ENCODE measurements around the gene PEX12.
"Not testable (repeated sequence)": the region's sequence is repeated elsewhere in the genome, so short reads cannot be mapped to it uniquely, and the experiment has no call there.

PEX12 gene

DNA sequence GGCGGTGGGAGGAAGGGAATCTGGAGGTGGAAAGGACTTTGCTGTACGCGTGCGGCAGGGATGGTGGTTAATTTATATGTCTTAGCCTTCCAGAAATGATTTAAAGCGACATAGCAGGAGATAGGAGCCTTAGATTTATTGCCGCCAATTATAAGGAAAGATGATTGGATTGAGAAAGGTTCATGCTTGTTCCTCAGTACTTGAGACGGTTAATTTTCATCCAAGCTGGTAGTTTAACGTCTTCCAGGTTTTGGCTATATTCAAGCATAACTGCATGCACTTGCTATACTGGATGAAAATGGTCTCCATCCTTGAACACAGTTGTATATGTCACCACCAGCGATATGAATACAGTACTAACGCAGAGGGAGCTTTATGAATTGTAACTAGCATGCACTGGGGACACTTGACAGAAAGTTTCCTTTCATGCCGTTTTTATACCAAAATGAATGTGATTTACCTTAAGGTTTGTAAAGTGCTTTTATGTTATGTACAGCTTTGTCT lies 610 bp upstream of the PEX12 start:
- no peak for DNase-seq (ENCODE audit: low read depth in 2 of 2)

DNA sequence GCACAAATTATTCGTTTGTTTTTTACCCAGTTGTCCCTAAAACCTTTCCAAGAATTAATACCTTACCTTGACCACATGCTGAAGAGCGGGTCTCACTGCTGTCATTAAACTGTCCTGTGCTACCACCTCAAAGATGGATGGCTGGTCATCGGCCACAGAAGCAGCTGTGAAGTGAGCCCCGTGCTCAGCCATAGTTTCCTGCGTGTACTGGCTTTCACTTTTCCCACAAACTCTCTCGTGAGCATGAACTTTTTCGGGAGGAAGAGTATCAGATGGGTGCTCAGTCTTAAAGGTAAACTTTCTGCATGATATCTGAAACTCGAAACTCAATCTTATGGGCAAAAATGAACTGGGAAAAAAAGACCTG lies 558 bp downstream of the PEX12 start:
- no peak for DNase-seq (ENCODE audit: low read depth in 2 of 2)

DNA sequence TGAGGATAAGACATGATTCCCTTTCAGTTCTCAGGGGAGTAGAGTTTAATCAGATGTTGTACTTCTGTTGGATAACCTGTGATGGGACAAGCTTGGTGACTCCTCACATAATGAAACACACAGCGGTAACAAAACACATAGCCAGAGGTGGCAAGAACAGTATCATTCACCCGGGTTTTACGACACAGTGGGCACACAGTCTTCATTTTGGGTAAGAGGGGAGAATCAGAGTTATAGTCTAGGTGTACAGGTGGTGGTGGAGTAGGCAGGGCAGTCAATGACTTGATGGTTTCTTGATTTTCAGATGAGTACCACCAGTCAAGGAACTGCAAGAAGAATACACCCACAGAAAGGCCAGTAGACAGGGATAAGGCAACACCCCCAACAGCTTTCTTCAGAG lies 2.6 kb downstream of the PEX12 start:
- no peak for DNase-seq (ENCODE audit: low read depth in 2 of 2)

DNA sequence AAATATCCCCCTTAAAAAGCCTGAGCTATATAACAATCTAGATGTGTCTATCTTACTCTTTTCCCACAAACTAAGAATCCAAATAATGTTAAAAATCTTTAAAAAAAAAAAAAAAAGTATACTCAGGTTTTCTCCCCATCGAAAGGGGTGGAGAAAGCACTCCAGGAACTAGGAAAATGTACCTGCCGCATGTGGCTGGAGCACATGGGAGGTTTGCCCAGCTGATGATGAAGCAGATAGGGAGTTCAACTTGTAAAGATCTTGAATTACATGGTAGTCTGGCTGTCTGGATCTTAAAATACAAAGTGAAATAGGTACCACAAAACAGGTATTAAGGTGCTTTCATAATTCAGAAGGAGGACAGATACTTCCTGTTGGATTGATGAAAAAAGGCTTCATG lies 9.0 kb downstream of the PEX12 start:
- no peak for DNase-seq (ENCODE audit: low read depth in 2 of 2)

DNA sequence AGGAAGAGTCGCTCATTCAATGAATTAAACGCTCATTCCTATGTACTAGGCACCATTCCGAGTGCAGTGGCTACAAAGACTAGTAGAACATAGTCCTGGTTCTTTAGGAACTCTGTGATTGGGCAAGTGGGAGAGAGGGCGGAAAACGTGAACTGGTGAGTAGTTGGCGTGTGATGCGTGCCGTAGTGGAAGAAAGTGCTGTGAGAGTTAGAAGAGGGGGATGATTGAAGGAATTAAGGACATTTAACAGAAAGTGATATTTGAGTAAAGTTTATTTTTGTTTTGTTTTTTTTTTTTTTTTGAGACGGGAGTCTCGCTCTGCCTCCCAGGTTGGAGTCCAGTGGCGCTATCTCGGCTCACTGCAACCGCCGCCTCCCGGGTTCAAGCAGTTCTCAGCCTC lies 9.8 kb downstream of the PEX12 start:
- no peak for DNase-seq (ENCODE audit: low read depth in 2 of 2)

DNA sequence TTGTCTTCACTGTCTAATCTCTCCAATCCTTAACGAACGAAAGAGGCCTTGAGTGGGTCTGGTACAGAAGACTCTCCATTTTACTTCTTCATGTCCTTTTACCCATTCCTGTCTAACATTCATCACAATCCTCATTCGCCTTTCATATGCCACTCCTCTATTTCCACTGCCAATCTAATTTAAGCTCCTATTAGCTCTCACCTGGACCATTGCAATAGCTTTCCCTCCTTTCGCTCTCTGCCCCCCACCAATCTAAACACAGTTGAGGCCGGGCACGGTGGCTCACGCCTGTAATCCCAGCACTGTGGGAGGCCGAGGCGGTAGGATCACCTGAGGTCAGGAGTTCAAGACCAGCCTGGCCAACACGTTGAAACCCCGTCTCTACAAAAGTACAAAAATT lies 11.4 kb downstream of the PEX12 start:
- DNase-seq (ENCODE audit: low read depth in 2 of 2), result no peak

DNA sequence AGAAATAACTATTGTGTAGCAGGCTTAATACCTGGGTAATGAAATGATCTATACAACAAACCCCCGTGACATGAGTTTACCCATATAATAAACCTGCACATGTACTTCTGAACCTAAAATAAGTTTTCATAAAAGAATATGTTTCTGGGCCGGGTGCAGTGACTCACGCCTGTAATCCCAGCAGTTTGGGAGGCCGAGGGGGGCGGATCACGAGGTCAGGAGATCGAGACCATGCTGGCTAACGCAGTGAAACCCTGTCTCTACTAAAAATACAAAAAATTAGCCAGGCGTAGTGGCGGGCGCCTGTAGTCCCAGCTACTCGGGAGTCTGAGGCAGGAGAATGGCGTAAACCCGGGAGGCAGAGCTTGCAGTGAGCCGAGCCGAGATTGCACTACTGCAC lies 15.2 kb downstream of the PEX12 start:
- DNase-seq (ENCODE audit: low read depth in 2 of 2), result not testable (repeated sequence)

DNA sequence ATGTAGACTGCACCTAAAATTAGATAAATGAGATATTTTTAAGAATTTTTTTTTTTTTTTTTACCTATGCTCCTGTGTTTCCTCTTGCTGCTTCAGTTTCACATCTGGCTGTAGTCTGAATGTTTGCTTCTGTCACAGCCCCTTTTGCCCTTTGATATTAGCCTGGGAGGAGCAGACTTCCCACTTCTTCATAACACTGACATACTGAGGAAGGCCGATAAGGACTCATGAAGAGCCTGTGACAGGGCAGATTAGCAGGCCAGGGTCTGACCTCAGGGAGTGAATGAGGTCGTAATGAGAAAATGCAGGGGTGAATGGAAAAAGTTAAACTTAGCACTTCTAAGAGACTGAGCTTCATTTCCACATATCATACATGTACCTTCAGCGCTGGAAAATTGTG lies 17.7 kb downstream of the PEX12 start, which contains the start of gene SLFN14:
Gene SLFN14, minus strand, starts transcription at position 117 of the 400 bp plus-strand sequence. CDS start 2,757 bp downstream, outside the sequence.
- DNase-seq (ENCODE audit: low read depth in 2 of 2), result no peak

DNA sequence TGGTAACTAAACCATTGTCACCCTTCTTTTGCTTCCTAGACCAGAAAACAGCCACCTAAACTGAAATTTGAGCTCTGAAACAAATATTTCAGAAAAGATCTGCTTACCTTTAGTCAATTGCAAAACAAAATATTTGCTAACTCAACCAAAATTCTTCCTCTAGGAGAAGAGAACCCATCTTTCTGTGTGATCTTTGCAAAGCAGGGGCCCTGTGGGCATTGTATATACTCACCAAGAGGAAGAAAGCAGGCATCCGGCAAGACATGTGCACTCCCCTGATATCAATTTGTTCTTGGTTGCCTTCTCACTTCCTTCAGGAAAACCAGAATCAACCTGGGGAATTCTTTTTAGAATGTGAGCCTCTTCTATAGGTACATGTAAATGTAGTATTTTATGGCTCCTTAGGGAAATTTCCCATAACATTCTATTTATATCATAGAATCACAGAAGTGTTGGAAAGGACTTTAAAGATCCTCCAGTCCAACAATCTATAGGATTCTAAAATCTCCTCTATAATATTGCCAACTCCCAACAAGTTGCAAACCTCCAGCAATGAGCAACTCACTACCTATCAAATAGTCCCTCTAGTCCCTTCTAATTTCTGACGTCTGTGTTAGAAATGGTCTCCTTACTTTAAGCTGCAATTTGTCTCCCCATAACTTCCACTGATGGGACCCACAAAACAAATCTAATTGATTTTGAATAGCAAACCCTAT lies 18.7 kb downstream of the PEX12 start:
- no peak for DNase-seq (ENCODE audit: low read depth in 2 of 2)

DNA sequence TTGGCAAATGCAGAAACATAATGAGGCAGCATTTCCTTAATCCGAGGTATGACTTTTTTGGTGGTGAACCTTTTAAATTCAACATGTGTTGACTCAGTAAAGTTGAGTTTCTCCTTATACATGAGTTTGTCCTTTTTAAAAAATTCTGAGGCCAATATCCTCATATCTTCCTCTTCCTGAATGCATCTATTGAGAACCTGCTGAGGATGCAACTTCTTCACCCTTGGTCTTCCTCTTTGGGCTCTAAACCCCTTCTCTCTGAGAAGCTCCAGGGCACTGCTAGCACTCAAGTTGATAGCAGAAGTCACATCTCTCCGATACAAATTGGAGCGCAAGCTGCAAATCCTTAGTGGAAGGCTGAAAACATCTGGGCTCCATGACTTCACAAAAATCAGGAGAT lies 21.0 kb downstream of the PEX12 start:
- no peak for DNase-seq (ENCODE audit: low read depth in 2 of 2)

DNA sequence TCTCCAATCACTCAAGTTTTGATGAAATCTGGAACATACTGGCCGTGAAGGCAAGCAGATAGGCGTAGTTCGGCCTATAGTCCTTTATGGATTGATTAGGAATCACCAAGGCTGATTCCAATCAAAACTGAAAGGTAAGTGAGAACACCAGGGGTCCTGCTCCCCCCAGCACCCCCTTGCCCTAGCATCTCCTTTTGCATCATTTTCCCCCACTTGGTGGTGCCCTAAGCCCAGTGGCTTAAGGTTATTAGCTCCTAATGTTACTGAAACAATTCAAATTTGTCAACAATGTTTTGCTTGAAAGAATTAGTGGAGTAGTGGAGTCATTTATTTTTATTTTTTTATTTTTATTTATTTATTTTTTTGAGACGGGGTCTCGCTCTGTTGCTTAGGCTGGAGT lies 22.7 kb downstream of the PEX12 start:
- no peak for DNase-seq (ENCODE audit: low read depth in 2 of 2)

DNA sequence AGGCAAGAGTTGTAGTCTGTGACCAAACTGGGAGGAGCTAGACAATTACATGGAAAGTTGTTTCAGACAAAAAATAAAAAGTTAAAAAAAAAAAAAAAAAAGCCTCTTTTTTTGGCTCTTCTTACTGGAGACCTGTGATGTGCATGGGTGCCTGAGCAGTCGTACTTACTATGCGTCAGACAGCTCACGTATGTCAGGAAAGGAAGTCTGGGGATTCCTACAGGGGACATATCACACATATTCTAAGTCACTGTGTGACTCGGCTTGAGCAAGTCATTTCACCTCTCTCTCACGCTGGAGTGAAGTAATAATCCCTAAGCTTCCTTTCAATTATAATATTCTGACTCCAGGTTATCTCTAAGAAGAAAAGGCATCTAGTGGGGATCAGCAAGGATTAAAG lies 23.7 kb downstream of the PEX12 start:
- no peak for DNase-seq (ENCODE audit: low read depth in 2 of 2)

DNA sequence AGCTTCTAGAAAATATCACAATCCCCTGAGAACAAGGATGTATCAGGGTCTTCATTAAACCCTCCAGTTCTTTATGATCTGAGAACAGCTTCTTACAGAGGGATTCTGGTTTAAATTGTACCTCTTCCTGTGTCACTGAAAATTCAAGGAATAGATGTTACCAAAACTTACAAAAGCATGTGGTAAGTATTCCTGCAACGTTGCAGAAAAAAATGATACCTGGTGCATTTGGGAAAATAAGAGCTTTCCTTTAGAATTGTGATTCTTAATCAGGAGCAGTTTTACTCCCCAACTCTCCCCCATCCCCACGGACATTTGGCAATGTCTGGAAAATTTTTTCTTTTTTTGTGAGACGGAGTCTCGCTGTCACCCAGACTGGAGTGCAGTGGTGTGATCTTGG lies 25.1 kb downstream of the PEX12 start:
- DNase-seq (ENCODE audit: low read depth in 2 of 2), result no peak

DNA sequence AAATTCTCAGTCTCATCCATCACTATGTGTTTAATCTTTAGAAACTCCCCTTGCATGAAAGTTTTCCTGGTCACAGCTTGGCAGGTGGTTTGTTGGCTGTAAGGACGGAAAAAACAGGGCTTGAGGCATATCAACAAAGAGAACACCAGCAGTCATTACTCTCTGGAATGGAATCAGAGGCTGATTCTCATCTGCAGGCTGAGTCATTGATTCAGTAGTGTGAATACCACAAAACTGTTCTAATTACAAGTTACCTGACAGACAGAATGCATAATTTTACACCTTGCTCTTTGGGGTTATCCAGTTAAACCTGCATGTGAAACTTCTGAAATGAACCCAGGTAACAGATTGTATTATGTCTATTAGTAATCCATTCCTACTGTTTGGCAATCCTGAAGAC lies 29.4 kb downstream of the PEX12 start:
- no peak for DNase-seq (ENCODE audit: low read depth in 2 of 2)

DNA sequence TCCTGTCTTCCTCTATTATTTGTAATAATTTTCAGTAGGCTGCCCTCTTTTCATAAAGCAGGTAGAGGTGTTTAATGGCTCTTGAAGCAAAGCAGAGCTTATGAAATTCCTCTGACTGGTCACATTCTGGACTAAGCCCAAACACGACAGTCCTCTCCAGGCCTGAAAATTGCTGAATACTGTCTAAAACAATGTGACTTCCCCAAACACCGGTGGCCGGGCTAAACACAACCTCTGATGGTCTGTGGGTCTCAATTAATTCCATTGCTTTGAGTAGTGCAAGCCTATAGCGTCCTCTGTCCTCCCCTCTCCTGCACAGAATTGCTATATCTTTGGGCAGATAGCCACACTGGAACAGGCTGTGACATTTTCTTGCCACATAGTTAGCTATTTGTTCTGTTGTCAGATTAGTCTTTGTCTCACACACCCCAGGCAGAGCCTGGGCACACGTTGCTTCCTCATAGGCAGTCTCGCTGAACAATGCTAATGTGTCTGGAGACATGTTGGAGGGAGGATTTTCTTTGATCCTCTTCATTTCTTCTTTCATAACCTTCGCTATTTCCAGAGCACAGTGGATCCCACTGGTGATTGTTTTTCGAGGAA lies 30.1 kb downstream of the PEX12 start:
- no peak for DNase-seq (ENCODE audit: low read depth in 2 of 2)

DNA sequence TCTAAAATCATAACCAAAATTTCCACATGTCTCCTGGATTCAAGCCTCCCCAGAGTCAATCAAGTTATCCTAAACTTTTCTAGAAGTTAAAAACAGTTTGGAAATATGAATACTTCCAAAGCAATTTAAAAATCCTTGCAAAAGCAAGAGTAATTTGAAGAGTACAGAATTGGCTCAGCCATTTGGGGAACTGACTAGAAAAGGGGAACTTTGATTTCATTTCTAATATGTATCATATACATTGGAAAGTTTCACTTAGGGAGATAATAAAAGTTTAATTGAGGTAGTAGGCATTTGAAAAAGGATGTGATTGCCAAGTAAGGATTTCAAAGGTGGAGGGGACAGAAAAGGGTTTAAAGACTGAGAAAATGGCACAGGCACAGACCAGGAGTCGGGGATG lies 31.9 kb downstream of the PEX12 start:
- no peak for DNase-seq (ENCODE audit: low read depth in 2 of 2)

DNA sequence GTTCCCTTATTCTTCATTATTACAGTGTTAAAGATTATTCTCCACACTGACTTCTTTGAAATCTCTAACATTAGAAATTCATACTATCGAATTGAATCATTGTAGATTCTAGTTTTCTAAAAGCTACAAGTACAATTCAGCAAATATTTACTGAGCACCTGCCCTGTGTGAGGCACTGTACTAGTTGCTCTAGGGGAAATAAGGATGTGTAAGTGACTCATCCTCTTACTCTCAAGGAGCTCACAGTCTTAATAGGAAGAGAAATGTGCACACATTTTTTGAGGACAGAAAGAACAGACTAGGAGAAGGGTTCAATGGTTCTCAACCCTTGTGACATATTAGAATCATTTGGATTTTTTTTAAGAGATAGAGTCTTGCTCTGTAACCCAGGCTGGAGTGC lies 33.2 kb downstream of the PEX12 start:
- DNase-seq (ENCODE audit: low read depth in 2 of 2), result no peak

DNA sequence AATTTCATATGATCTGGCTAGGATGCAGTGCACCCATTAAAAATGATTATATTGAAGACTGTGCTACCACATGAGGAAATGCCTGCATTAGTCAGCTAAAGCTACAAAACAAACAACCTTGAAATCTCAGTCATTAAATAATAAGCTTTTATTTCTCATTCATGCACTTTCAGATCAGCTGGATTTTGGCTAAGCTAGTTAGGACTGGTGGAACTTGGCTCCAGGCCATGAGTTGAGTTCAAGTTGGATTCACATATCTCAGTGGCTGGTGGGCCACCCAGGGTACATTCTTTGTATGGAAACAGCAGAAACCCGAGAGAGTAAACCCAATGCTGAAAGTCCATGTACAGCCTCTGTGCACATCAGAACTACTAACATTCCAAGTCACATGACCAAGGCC lies 34.5 kb downstream of the PEX12 start:
- no peak for DNase-seq (ENCODE audit: low read depth in 2 of 2)

DNA sequence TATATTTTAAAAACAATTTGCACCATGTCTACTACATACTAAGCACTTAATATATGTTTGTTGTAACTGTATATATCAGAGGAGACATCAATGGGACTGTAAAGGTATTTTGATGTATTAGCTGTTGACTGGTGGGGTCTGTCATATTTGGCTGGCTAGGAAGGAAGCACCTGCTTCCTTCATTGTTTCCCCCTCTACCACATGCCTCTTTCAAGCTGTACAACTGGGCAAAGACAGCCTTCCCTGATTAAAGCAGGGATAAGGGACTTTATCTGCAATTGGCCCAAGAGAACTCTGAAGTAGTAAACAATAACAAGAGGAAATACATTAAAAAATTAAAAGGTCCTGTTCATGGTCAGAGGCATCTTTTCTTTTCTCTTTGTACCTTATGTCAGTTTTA lies 35.4 kb downstream of the PEX12 start:
- DNase-seq (ENCODE audit: low read depth in 2 of 2), result no peak

DNA sequence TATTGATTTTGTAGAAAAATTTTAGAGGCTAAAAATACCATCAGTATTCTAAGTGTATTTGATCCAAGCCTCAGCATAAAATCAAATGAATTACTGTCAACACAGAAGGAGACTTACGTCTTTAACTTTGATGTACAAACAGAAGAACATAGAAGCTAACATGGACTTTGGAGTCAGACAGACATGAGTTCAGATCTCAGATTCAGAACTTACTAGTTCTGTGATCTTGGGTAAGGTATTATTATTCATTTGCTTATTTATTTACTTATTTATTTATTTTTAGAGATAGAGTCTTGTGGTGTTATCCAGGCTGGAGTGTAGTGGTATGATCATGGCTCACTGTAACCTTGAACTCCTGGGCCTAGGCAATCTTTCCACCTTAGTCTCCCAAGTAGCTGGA lies 36.9 kb downstream of the PEX12 start:
- DNase-seq (ENCODE audit: low read depth in 2 of 2), result no peak

DNA sequence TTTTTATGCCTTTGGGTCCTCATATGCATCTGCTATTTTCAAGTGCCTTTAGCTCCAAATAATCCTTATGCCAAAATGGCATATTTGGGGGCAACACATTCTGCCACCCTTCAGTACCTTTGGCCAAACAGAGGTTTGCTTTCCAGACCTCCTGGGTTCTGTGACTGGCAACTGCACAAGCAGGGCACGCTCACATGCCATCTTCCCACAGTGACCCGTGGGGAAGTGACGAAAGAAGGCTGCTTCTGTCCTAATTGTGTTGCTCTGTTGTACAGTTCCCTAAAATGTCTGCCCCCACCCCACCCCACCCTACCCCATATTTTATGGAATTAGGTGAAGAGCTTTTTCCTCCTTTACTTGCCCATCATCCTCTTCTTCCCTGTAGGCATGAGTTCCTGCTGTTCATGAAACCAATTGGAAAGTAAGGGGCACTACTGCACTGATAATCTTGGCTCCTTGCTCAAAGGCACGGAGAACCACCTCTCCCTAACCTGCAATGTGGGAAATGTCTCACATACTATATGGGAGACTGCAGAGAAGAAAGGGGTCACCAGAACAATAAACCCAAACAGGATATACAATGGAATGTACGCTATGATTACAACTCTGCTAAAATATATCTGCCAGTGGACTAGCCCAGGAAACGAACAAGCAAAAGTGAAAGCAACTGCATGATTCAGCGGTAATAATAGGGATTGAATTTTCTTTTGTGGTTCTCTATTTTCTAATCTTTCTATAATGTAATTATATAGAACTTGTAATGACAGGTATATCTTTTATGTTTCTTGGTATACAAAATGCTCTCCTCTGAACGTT lies 37.6 kb downstream of the PEX12 start:
- no peak for DNase-seq (ENCODE audit: low read depth in 2 of 2)

DNA sequence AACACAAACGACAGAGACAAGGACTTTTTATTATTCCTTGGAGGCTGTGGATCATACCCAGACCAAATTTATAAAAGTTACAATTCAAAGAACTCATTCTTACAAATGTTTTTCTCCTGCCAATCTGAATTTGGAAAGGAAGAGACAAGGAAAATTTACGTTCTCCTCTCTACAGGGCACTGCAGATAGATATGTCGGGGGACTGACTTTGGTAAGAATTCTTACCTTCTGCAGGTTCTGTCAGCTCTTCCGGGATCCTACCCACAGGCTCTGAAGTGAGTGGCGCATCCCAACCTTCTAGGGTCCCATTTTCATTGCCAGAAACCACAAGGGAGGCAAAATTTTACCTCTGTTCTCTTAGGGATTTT lies 38.7 kb downstream of the PEX12 start:
- no peak for DNase-seq (ENCODE audit: low read depth in 2 of 2)

DNA sequence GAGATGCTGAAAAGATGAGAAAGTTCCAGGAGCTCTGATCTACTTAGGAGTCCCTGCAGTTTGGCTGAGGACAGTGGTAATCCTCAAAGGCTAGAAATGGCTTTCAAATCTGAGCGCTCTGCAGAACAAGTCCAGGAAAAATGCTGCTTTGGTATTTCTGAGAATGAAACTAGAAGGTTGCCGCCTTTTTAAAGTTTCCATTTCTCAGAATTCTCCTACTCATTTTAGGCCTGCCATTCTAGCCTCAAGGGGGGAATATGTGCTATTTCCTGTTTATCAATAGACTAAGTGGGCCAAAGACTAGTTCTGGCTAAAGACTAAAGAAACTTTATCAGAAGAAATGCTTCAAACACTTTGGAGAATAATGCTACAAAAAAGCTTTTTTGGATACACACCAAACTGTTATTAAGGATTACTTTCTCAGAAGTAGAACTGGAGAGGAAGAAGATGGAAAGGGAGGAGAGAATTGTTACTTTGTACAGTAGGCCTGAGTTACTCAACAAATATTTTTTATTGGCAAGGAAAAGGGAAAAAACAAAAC lies 40.7 kb downstream of the PEX12 start, which contains the start of gene SLFN12L:
Gene SLFN12L, minus strand, starts transcription at position 78 of the 541 bp plus-strand sequence. CDS start 15,314 bp downstream, outside the sequence.
- no peak for DNase-seq (ENCODE audit: low read depth in 2 of 2)

All from activated CD8-positive, alpha-beta memory T cell treated with anti-CD3 and anti-CD28 coated beads for 4 hours (primary cell).